ENCODE measurements around the gene SIPA1.

GRCh38 chr11:65620666-65621065 lies 17.2 kb upstream of the SIPA1 start:
- TF ChIP-seq CTCF (IDR thresholded peaks at IDR 0.05): no peak
- no peak for TF ChIP-seq POLR2A (IDR thresholded peaks at IDR 0.05)
